Measurements from ENCODE around the gene ZNF692. TPM values are rescaled to one million over a fixed set of nuclear protein-coding genes. Genes with fewer than 3 reads are reported as not detected.

Gene ZNF692
- total RNA-seq, 1 donor from 2014 or later = 37.8 TPM

GRCh38 chr1:248850124-248850523, 8.8 kb downstream of the ZNF692 start:
- H3K27me3 Mint-ChIP-seq (ENCODE audit: insufficient read depth, low read depth) = peaks cover 4% of the 10 kb centered on the region
- H2AFZ ChIP-seq (replicated peaks) = no peak overlapping the region
- H3K4me3 ChIP-seq = no peak overlapping the region
- H3K9me3 Mint-ChIP-seq = no peaks in the 10 kb centered on the region
- TF ChIP-seq EZH2 (IDR thresholded peaks at IDR 0.05) (no peak), EZH2phosphoT487 (IDR thresholded peaks at IDR 0.05) (no peak)
- TF ChIP-seq, protein P1, sequence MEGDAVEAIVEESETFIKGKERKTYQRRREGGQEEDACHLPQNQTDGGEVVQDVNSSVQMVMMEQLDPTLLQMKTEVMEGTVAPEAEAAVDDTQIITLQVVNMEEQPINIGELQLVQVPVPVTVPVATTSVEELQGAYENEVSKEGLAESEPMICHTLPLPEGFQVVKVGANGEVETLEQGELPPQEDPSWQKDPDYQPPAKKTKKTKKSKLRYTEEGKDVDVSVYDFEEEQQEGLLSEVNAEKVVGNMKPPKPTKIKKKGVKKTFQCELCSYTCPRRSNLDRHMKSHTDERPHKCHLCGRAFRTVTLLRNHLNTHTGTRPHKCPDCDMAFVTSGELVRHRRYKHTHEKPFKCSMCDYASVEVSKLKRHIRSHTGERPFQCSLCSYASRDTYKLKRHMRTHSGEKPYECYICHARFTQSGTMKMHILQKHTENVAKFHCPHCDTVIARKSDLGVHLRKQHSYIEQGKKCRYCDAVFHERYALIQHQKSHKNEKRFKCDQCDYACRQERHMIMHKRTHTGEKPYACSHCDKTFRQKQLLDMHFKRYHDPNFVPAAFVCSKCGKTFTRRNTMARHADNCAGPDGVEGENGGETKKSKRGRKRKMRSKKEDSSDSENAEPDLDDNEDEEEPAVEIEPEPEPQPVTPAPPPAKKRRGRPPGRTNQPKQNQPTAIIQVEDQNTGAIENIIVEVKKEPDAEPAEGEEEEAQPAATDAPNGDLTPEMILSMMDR (IDR thresholded peaks at IDR 0.05) = no peak
- no peak overlapping the region for H3K27ac Mint-ChIP-seq
- H3K4me1 ChIP-seq = no peaks in the 10 kb centered on the region
- no peak overlapping the region for H3K9ac ChIP-seq
- no peaks in the 10 kb centered on the region for H3K4me1 Mint-ChIP-seq
- no peaks in the 10 kb centered on the region for H3K36me3 ChIP-seq
- no peaks in the 10 kb centered on the region for H3K9me3 ChIP-seq (ENCODE audit: low read depth)
- H3K27me3 ChIP-seq = no peaks in the 10 kb centered on the region
- H3K79me2 ChIP-seq (ENCODE audit: low read depth) = no peaks in the 10 kb centered on the region
- peaks cover 2% of the 10 kb centered on the region for H4K20me1 ChIP-seq (ENCODE audit: low read depth)
- H3K4me2 ChIP-seq = no peak overlapping the region
- no peak overlapping the region for H3K4me3 Mint-ChIP-seq
- no peak for DNase-seq (ENCODE audit: low spot score)
- no peak overlapping the region for H3K27ac ChIP-seq
- no peaks in the 10 kb centered on the region for H3F3A ChIP-seq (ENCODE audit: low read depth)
- peaks cover 18% of the 10 kb centered on the region for H3K36me3 Mint-ChIP-seq

GRCh38 chr1:248849637-248850036, 9.2 kb downstream of the ZNF692 start:
- no peak overlapping the region for H3K4me3 Mint-ChIP-seq
- no peaks in the 10 kb centered on the region for H3K27me3 ChIP-seq
- H2AFZ ChIP-seq (replicated peaks) = no peak overlapping the region
- H3K27ac ChIP-seq = no peak overlapping the region
- peaks cover 13% of the 10 kb centered on the region for H3K36me3 Mint-ChIP-seq
- no peak overlapping the region for H3K4me2 ChIP-seq
- no peaks in the 10 kb centered on the region for H3F3A ChIP-seq (ENCODE audit: low read depth)
- H3K79me2 ChIP-seq (ENCODE audit: low read depth) = no peaks in the 10 kb centered on the region
- no peak for TF ChIP-seq EZH2phosphoT487 (IDR thresholded peaks at IDR 0.05)
- TF ChIP-seq EZH2 (IDR thresholded peaks at IDR 0.05) = no peak
- TF ChIP-seq, protein P1 (IDR thresholded peaks at IDR 0.05) = no peak
- no peak for DNase-seq (ENCODE audit: low spot score)
- no peak overlapping the region for H3K27ac Mint-ChIP-seq
- no peaks in the 10 kb centered on the region for H3K9me3 Mint-ChIP-seq
- no peaks in the 10 kb centered on the region for H3K4me1 ChIP-seq
- H3K4me3 ChIP-seq = no peak overlapping the region
- H4K20me1 ChIP-seq (ENCODE audit: low read depth) = peaks cover 2% of the 10 kb centered on the region
- no peaks in the 10 kb centered on the region for H3K36me3 ChIP-seq
- no peaks in the 10 kb centered on the region for H3K4me1 Mint-ChIP-seq
- H3K9me3 ChIP-seq (ENCODE audit: low read depth) = no peaks in the 10 kb centered on the region
- no peaks in the 10 kb centered on the region for H3K27me3 Mint-ChIP-seq (ENCODE audit: insufficient read depth, low read depth)
- no peak overlapping the region for H3K9ac ChIP-seq

- Histone ChIP-seq H3K27ac (no peak overlapping the region), H3K36me3 (no peaks in the 10 kb centered on the region), H4K20me1 (ENCODE audit: low read depth) (peaks cover 2% of the 10 kb centered on the region), H3K4me1 (no peaks in the 10 kb centered on the region), H3K27me3 (no peaks in the 10 kb centered on the region), H3K9ac (no peak overlapping the region), H3K4me2 (no peak overlapping the region), H3K79me2 (ENCODE audit: low read depth) (peaks cover 2% of the 10 kb centered on the region), H3K4me3 (no peak overlapping the region), H3K9me3 (ENCODE audit: low read depth) (no peaks in the 10 kb centered on the region), H2AFZ (replicated peaks) (no peak overlapping the region), H3F3A (ENCODE audit: low read depth) (no peaks in the 10 kb centered on the region)
- H3K27ac Mint-ChIP-seq = no peak overlapping the region
- no peaks in the 10 kb centered on the region for H3K9me3 Mint-ChIP-seq
- peak overlapping the region; percentile 7 for H3K4me3 Mint-ChIP-seq
- H3K4me1 Mint-ChIP-seq = no peaks in the 10 kb centered on the region
- DNase-seq (ENCODE audit: low spot score) = no peak
- peaks cover 14% of the 10 kb centered on the region for H3K36me3 Mint-ChIP-seq
- no peaks in the 10 kb centered on the region for H3K27me3 Mint-ChIP-seq (ENCODE audit: insufficient read depth, low read depth)
- no peak for TF ChIP-seq EZH2phosphoT487 (IDR thresholded peaks at IDR 0.05)
- TF ChIP-seq, protein P1 (IDR thresholded peaks at IDR 0.05) = no peak
- no peak for TF ChIP-seq EZH2 (IDR thresholded peaks at IDR 0.05)
Measured at GRCh38 chr1:248849152-248849551, 9.7 kb downstream of the ZNF692 start.

Measured in neural progenitor cell (in vitro differentiated cells).